Heart left ventricle (tissue), 16 donors: Measurements from ENCODE around the gene INSRR. TPM values are rescaled to one million over a fixed set of nuclear protein-coding genes. Genes with fewer than 3 reads are reported as not detected.

ENCODE experiments used
- ATAC-seq, 4 donors: fragments of 200-7000 bp; cut with Tn5 transposase; one replicate each; pipeline ENCODE4 v1.9.1; 2020 to 2022; ENCODE audit warnings: moderate library complexity in 4 of 4, mild to moderate bottlenecking in 3 of 4, moderate number of reproducible peaks in 1 of 4
- DNase-seq, 5 donors: peaks; one replicate each; pipeline ENCODE4 v3.0.0-alpha.2; 2020
- H3K27ac ChIP-seq, 12 donors: fragments of 200-600 bp; sonication (generic) in 4 of 12; one replicate each; pipeline versions ENCODE4 v1.5.0 to v1.8.0; 2016 to 2022; ENCODE audit warnings: mild to moderate bottlenecking in 2 of 12
- H3K27me3 ChIP-seq, 9 donors: fragments of 200-600 bp; sonication (generic) in 2 of 9; one replicate each; pipeline versions ENCODE4 v1.5.1 to v1.8.0; 2016 to 2022; ENCODE audit warnings: mild to moderate bottlenecking in 3 of 9
- H3K36me3 ChIP-seq, 9 donors: fragments of 200-600 bp; sonication (generic) in 2 of 9; one replicate each; pipeline versions ENCODE4 v1.5.0 to v1.8.0; 2018 to 2022; ENCODE audit warnings: mild to moderate bottlenecking in 2 of 9
- H3K4me1 ChIP-seq, 12 donors: fragments of 200-600 bp; sonication (generic) in 4 of 12; one replicate each; pipeline versions ENCODE4 v1.5.0 to v1.8.0; 2016 to 2022; ENCODE audit warnings: mild to moderate bottlenecking in 3 of 12
- H3K4me3 ChIP-seq, 12 donors: fragments of 200-600 bp; sonication (generic) in 4 of 12; one replicate each; pipeline versions ENCODE4 v1.5.0 to v1.8.0; 2017 to 2022; ENCODE audit warnings: mild to moderate bottlenecking in 9 of 12, moderate library complexity in 4 of 12
- H3K9me3 ChIP-seq, 12 donors: fragments of 200-600 bp; sonication (generic) in 4 of 12; one replicate each; pipeline versions ENCODE4 v1.5.0 to v1.8.0; 2016 to 2022; ENCODE audit warnings: mild to moderate bottlenecking in 1 of 12
- POLR2A ChIP-seq, 2 donors: fragments of 450-650 bp; IDR thresholded peaks; one replicate each; pipeline ENCODE4 v1.6.1; 2017; ENCODE audit warnings: antibody characterized with exemption in 2 of 2, mild to moderate bottlenecking in 2 of 2, moderate library complexity in 2 of 2
- WGBS, 4 donors: extraction: QIAGEN DNeasy Blood & Tissue Kit in 2 of 4; methylation state at CpG; one replicate each; pipeline versions ENCODE4 v1.1.5 to v1.1.7; 2013 to 2018; 5-methylcytosine and 5-hydroxymethylcytosine counted together
- intact Hi-C, 10 donors: fragments of 100-400 bp; cut with DNase I; formaldehyde crosslinking; loops; one replicate each; pipeline versions ENCODE4 v1.11.1 to v1.14.2; 2022
- polyA plus RNA-seq, 2 donors: library from polyadenylated mRNA; stranded (reverse); fragments of 200-250 nt; gene quantifications; one replicate each; pipeline ENCODE4 v1.2.3, GENCODE V29; 2013
- total RNA-seq, 9 donors: library from RNA; depleted of rRNA in 2 of 9; stranded (reverse); fragments of >200 nt in 2 of 9; fragmentation: NEBNext Ultra II Directional in 3 of 9; extraction: Animal tissue kit (Norgen Biotek cat#: 25700) in 3 of 9; gene quantifications; one replicate each; pipeline versions ENCODE4 v1.1.0 to v1.2.4, GENCODE V29; 2016 to 2023
- TF ChIP-seq, protein P1 (sequence below), 12 donors: fragments of 200-600 bp; sonication (generic) in 4 of 12; IDR thresholded peaks; one replicate each; pipeline versions ENCODE4 v1.5.0 to v1.8.0; 2018 to 2022; ENCODE audit warnings: antibody characterized with exemption in 12 of 12, mild to moderate bottlenecking in 5 of 12
- donor health status: ischemic (EF 13 %, LVEDD 7.1; RV severe dilation, severe dysfunction).
- donor health status: healthy with polysubstance abuse.
- donor health status: DM: no; HTN: yes; CAD: no.
- donor health status: DM: no; HTN: no; CAD: no.
- donor health status: ischemic (EF 25% LVEDD 6.9; RV normal size, moderate dysfunction).
- donor health status: ischemic (EF 25% LVEDD 5.7; RV mildly dilated, moderate dysfunction).
- donor health status: healthy.
- donor health status: DM: yes; HTN: yes; CAD: no.
- donor health status: ischemic (EF 35%, LVEDD 5.7; RV mildly dilated, moderate dysfunction).
- donor health status: nonischemic (EF 11% LVEDD 7.7; RV severe dilation, severe dysfunction).
- donor health status: DM: yes; HTN: yes; CAD: no.
- donor health status: PGD.
- donor health status: ischemic (EF 29% LVEDD 5.4; RV normal size, mild dysfunction).
- donor health status: nonischemic (EF 23%, LVEDD 6.1; RV moderate dilation, normal function).

INSRR gene
- total and polyA plus RNA-seq, 11 donors, result 0.07 to 0.42 (median 0.12) TPM; not detected in 3

DNA sequence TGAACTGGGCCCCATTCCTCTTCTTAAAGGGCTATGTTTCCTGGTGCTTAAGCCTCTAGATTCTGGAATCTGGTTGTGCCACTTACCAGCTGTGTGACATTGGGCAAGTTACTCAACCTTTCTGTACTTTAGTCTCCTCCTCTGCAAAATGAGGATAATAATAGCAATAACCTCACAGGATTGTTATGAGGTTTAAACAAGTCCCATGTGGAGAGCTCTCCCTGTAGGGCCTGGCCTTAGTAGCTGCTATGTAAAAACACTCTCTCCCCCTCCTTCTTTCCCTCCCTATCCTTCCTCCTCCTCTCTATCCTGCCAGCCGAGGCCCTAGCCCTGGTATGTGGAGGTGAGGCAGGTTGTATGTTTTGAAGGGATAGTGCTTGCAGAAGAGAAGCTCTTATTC, 26.4 kb upstream of the INSRR start:
- no peak for TF ChIP-seq POLR2A (IDR thresholded peaks at IDR 0.05)
- TF ChIP-seq, protein P1, sequence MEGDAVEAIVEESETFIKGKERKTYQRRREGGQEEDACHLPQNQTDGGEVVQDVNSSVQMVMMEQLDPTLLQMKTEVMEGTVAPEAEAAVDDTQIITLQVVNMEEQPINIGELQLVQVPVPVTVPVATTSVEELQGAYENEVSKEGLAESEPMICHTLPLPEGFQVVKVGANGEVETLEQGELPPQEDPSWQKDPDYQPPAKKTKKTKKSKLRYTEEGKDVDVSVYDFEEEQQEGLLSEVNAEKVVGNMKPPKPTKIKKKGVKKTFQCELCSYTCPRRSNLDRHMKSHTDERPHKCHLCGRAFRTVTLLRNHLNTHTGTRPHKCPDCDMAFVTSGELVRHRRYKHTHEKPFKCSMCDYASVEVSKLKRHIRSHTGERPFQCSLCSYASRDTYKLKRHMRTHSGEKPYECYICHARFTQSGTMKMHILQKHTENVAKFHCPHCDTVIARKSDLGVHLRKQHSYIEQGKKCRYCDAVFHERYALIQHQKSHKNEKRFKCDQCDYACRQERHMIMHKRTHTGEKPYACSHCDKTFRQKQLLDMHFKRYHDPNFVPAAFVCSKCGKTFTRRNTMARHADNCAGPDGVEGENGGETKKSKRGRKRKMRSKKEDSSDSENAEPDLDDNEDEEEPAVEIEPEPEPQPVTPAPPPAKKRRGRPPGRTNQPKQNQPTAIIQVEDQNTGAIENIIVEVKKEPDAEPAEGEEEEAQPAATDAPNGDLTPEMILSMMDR (IDR thresholded peaks at IDR 0.05), result no peak
- DNase-seq, result no peak
- peaks cover 0 to 18% (median 2%) of the 10 kb centered on the region in 12 donors for H3K4me1 ChIP-seq
- WGBS, 4 donors, result 13 to 32% (median 20%) methylated on average over 1 of the region's 1 CpG
- ATAC-seq, result peak in 2 of 4 donors; percentile 13 to 18
- intact Hi-C loops, result loop anchor here in 4 of 10 donors (5.0 to 10.0 kb wide), 7 partner anchors 37 to 201 kb away; partner anchors contain the start of genes ISG20L2 (in 1 of the 4), LRRC71 (in 1 of the 4) and METTL25B (in 1 of the 4)
- no peaks in the 10 kb centered on the region for H3K9me3 ChIP-seq
- no peak overlapping the region for H3K27ac ChIP-seq
- no peaks in the 10 kb centered on the region for H3K36me3 ChIP-seq
- H3K27me3 ChIP-seq, result peaks cover 0 to 4% (median 0%) of the 10 kb centered on the region in 9 donors
- no peak overlapping the region for H3K4me3 ChIP-seq

DNA sequence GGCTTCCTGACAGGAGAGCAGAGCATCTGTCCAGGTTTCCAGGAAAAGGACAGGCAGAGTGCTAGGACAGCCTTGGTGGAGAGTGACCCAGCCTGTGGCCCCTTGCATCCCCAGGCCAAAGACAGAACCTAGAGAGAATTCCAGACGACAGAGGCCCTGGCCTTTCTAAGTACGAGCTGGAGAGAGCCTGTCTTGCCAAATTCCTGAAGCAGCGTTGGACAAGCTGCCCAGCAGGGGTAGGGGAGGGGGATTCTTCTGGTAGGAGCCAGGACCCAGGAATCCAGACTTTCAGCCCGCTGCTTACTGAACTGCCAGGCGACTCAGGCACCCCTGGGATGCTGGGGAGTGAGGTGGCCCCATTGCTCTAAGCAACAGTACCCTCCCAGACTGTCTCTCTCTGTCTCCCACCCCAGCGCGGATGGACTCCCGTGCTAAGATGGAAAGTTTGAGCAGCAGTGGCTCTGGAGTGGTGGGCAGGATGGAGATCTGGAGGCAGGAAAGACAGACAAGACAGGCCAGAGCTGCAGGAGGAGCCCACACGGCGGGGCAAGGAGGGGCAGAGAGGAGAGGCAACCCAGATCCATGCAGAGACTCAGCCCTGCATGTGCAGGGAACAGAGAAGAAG, 25.8 kb upstream of the INSRR start:
- H3K27me3 ChIP-seq, result peaks cover 0 to 4% (median 0%) of the 10 kb centered on the region in 9 donors
- no peaks in the 10 kb centered on the region for H3K36me3 ChIP-seq
- H3K4me3 ChIP-seq, result no peak overlapping the region
- peaks cover 0 to 18% (median 0%) of the 10 kb centered on the region in 12 donors for H3K4me1 ChIP-seq
- peak in 2 of 4 donors; percentile 15 to 20 for ATAC-seq
- WGBS, 4 donors, result 56 to 71% (median 61%) methylated on average over 9 to 10 of the region's 10 CpGs
- no peak for DNase-seq
- TF ChIP-seq, protein P1 (IDR thresholded peaks at IDR 0.05), result no peak
- TF ChIP-seq POLR2A (IDR thresholded peaks at IDR 0.05), result no peak
- no peaks in the 10 kb centered on the region for H3K9me3 ChIP-seq
- no peak overlapping the region for H3K27ac ChIP-seq
- intact Hi-C loops, result loop anchor here in 5 of 10 donors (5.0 to 10.0 kb wide), 8 partner anchors 38 to 200 kb away; partner anchors contain the start of genes ISG20L2 (in 1 of the 5), LRRC71 (in 1 of the 5) and METTL25B (in 1 of the 5)

DNA sequence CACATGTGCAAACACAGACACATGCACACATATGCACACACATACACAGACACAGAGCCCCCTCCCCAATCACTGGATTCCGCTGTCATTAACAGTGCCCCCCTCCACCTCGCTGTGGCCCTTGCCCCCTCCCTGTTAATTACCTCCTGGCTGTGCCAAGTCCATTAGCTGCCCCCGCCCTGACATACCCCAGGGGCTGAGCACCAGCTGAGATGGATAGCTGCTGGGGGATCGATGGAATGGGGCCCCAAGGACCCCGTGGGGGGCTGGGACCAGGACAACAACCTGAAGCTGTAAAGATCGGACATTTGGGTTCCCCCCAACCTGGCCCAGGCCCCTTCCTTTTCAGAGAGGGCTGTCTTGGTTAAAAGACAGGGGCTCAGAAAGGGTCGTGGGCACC, 25.0 kb upstream of the INSRR start:
- no peak for ATAC-seq
- TF ChIP-seq, protein P1 (IDR thresholded peaks at IDR 0.05), result no peak
- TF ChIP-seq POLR2A (IDR thresholded peaks at IDR 0.05), result no peak
- 77 to 85% (median 78%) methylated on average over 5 to 7 of the region's 7 CpGs for WGBS, 4 donors
- H3K9me3 ChIP-seq, result no peaks in the 10 kb centered on the region
- H3K36me3 ChIP-seq, result no peaks in the 10 kb centered on the region
- no peak overlapping the region for H3K4me3 ChIP-seq
- peaks cover 0 to 4% (median 0%) of the 10 kb centered on the region in 9 donors for H3K27me3 ChIP-seq
- intact Hi-C loops, result loop anchor here in 5 of 10 donors (5.0 to 10.0 kb wide), 5 partner anchors 49 to 199 kb away; partner anchors contain the start of genes ISG20L2 (in 1 of the 5) and METTL25B (in 1 of the 5)
- no peak overlapping the region for H3K27ac ChIP-seq
- no peak for DNase-seq
- H3K4me1 ChIP-seq, result peaks cover 0 to 18% (median 0%) of the 10 kb centered on the region in 12 donors

DNA sequence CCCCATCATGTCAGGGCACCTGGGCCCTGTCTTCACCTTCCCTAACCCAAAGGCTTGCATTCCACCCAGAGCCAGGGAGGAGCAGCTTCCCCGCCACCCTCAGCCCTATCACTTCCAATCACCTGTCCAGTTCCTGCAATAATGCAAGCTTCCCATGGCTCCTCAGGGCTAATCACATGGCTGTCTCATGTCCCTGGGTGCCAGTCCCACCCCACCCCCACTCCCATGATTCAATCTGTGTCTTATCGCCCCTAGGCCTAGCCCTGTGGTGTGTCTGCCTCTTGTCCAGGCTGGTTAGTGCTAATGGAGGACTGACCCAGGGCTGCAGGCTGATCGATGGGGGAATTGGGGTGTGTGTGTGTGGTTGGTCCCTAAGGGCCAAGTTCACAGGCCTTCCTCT, 23.6 kb upstream of the INSRR start:
- H3K36me3 ChIP-seq, result no peaks in the 10 kb centered on the region
- DNase-seq (no peak), ATAC-seq (no peak)
- H3K9me3 ChIP-seq, result no peaks in the 10 kb centered on the region
- no peak for TF ChIP-seq POLR2A (IDR thresholded peaks at IDR 0.05)
- TF ChIP-seq, protein P1 (IDR thresholded peaks at IDR 0.05), result no peak
- peaks cover 0 to 18% (median 0%) of the 10 kb centered on the region in 12 donors for H3K4me1 ChIP-seq
- H3K27ac ChIP-seq, result no peak overlapping the region
- 62 to 76% (median 73%) methylated on average over 3 of the region's 3 CpGs for WGBS, 4 donors
- intact Hi-C loops, result loop anchor here in 5 of 10 donors (5.0 to 10.0 kb wide), 5 partner anchors 48 to 198 kb away; partner anchors contain the start of genes ISG20L2 (in 1 of the 5) and METTL25B (in 1 of the 5)
- H3K4me3 ChIP-seq, result no peak overlapping the region
- H3K27me3 ChIP-seq, result peaks cover 0 to 5% (median 0%) of the 10 kb centered on the region in 9 donors
